NB4 (cell line): ENCODE results near the gene FUT7.

Experiments used
- CTCF ChIP-seq: IDR thresholded peaks from one replicate; pipeline ENCODE4 v1.5.1; 2012; ENCODE audit warnings: low read depth, low read length
- MYC ChIP-seq: IDR thresholded peaks from 2 replicates; pipeline ENCODE4 v1.6.1; 2011; ENCODE audit warnings: low read depth, low read length
- TF ChIP-seq, protein P1 (sequence below): IDR thresholded peaks from 2 replicates; pipeline ENCODE4 v1.6.1; 2011; ENCODE audit warnings: low read depth, low read length

DNA sequence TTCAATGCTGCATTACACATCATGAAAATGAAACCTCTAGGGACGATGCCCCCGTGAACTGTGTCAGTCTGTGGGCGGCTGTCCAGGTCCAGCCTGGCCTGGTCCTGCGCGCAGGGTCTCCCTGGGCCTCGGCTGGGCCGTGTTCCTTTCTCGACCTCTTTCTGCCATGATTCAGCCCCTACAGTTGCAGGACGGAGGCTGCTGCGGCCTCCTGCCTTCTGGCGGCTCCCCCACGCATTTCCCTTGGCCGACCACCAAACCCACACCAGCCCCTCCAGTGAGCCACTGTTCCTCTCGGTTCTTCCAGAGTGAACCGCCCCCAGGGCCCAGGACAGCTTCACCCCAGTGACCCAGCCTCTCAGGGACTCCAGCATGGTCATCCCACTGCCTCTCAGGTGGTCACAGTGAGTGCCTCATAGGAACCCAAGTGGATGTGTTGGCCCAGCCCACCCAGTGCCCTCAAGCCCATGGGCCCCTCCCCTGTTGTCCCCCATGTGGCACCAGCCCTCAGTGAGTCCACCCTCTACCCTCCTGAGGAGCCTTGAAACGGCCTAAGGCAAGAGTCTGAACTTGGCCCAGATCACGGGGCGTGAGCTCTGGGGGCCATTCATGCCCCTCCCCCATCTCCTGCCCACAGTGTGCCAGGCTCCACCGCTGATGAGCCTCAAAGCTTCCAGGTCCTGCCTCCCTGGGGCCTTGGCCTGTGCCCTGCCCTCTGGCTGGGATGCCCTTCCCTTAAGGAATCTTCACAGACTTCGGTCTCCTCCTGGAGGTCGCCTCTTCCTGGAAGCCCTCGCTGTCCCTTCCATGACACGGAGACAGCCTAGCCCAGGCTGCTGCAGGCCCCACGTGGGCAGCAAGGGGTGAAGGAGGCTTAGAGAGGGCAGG lies 25.5 kb downstream of the FUT7 start:
- TF ChIP-seq CTCF (no peak), MYC (no peak)
- TF ChIP-seq, protein P1, sequence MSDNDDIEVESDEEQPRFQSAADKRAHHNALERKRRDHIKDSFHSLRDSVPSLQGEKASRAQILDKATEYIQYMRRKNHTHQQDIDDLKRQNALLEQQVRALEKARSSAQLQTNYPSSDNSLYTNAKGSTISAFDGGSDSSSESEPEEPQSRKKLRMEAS: no peak
